Neural cell (in vitro differentiated cells): ENCODE measurements around the gene EHD1.

Experiments
- EP300 ChIP-seq: fragments of 450-650 bp; conservative IDR thresholded peaks from 2 replicates; pipeline ENCODE4 v1.6.1; 2014; ENCODE audit warnings: antibody characterized with exemption, mild to moderate bottlenecking, moderate library complexity; ENCODE audit not compliant: poor library complexity, severe bottlenecking
- EZH2 ChIP-seq: fragments of 200-600, 300-800 bp; shearing (Covaris generic), sonication (generic); IDR thresholded peaks from 2 replicates; pipeline ENCODE4 v1.6.1; 2014; ENCODE audit warnings: antibody characterized with exemption, low read length, borderline replicate concordance, mild to moderate bottlenecking; ENCODE audit not compliant: insufficient read depth, poor library complexity, severe bottlenecking
- POLR2AphosphoS5 ChIP-seq: IDR thresholded peaks from 2 replicates; pipeline ENCODE4 v1.6.1; 2012
- RAD21 ChIP-seq: fragments of 450-650 bp; conservative IDR thresholded peaks from 2 replicates; pipeline ENCODE4 v1.6.1; 2014; ENCODE audit warnings: antibody characterized with exemption, mild to moderate bottlenecking, moderate library complexity
- SMC3 ChIP-seq: fragments of 450-650 bp; conservative IDR thresholded peaks from 2 replicates; pipeline ENCODE4 v1.6.1; 2014; ENCODE audit warnings: antibody characterized with exemption, mild to moderate bottlenecking, moderate library complexity; ENCODE audit not compliant: poor library complexity
- TAF1 ChIP-seq: IDR thresholded peaks from 2 replicates; pipeline ENCODE4 v1.6.1; 2012; ENCODE audit warnings: low read depth
- TF ChIP-seq, protein P1 (sequence below): fragments of 450-650 bp; IDR thresholded peaks from 2 replicates; pipeline ENCODE4 v1.5.1; 2014; ENCODE audit warnings: antibody characterized with exemption, mild to moderate bottlenecking, moderate library complexity; ENCODE audit not compliant: poor library complexity, severe bottlenecking
- TF ChIP-seq, protein P2 (sequence below): IDR thresholded peaks from 2 replicates; pipeline ENCODE4 v1.6.1; 2012; ENCODE audit warnings: borderline replicate concordance

DNA sequence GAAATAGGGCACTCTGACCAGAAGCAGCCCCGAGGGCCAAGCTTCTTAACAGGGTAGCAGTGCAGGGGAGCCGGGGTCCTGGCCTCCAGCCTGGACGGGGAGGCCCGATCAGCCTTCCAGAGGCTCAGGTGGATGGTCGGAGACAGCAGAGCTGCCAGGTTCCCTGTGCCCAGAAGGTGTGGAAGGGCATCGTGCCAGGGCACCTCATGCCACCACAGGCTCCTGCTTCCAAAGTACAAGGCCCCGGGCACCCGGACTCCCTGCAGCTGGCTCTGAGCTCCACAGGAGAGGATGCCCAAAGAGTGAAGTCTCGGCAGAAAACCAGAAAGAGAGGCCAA, 14.3 kb downstream of the EHD1 start:
- TF ChIP-seq, protein P1, sequence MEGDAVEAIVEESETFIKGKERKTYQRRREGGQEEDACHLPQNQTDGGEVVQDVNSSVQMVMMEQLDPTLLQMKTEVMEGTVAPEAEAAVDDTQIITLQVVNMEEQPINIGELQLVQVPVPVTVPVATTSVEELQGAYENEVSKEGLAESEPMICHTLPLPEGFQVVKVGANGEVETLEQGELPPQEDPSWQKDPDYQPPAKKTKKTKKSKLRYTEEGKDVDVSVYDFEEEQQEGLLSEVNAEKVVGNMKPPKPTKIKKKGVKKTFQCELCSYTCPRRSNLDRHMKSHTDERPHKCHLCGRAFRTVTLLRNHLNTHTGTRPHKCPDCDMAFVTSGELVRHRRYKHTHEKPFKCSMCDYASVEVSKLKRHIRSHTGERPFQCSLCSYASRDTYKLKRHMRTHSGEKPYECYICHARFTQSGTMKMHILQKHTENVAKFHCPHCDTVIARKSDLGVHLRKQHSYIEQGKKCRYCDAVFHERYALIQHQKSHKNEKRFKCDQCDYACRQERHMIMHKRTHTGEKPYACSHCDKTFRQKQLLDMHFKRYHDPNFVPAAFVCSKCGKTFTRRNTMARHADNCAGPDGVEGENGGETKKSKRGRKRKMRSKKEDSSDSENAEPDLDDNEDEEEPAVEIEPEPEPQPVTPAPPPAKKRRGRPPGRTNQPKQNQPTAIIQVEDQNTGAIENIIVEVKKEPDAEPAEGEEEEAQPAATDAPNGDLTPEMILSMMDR, result no peak
- no peak for TF ChIP-seq EZH2
- no peak for TF ChIP-seq POLR2AphosphoS5
- no peak for TF ChIP-seq EP300
- no peak for TF ChIP-seq TAF1
- TF ChIP-seq SMC3, result no peak
- no peak for TF ChIP-seq RAD21
- TF ChIP-seq, protein P2, sequence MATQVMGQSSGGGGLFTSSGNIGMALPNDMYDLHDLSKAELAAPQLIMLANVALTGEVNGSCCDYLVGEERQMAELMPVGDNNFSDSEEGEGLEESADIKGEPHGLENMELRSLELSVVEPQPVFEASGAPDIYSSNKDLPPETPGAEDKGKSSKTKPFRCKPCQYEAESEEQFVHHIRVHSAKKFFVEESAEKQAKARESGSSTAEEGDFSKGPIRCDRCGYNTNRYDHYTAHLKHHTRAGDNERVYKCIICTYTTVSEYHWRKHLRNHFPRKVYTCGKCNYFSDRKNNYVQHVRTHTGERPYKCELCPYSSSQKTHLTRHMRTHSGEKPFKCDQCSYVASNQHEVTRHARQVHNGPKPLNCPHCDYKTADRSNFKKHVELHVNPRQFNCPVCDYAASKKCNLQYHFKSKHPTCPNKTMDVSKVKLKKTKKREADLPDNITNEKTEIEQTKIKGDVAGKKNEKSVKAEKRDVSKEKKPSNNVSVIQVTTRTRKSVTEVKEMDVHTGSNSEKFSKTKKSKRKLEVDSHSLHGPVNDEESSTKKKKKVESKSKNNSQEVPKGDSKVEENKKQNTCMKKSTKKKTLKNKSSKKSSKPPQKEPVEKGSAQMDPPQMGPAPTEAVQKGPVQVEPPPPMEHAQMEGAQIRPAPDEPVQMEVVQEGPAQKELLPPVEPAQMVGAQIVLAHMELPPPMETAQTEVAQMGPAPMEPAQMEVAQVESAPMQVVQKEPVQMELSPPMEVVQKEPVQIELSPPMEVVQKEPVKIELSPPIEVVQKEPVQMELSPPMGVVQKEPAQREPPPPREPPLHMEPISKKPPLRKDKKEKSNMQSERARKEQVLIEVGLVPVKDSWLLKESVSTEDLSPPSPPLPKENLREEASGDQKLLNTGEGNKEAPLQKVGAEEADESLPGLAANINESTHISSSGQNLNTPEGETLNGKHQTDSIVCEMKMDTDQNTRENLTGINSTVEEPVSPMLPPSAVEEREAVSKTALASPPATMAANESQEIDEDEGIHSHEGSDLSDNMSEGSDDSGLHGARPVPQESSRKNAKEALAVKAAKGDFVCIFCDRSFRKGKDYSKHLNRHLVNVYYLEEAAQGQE, result no peak
